GM12892 (cell line): ENCODE data around the gene ESR1.

ENCODE experiments used
- POLR2A ChIP-seq: IDR thresholded peaks from 2 replicates; pipeline ENCODE4 v1.6.1; 2011; ENCODE audit warnings: low read depth, low read length, control low read depth
- POLR2AphosphoS5 ChIP-seq: IDR thresholded peaks from 2 replicates; pipeline ENCODE4 v1.6.1; 2011; ENCODE audit warnings: low read depth, low read length, control low read depth
- TAF1 ChIP-seq: IDR thresholded peaks from 2 replicates; pipeline ENCODE4 v1.6.1; 2011; ENCODE audit warnings: low read depth, mild to moderate bottlenecking, control low read depth, low read length, borderline replicate concordance

- TF ChIP-seq POLR2A, result no peak
- TF ChIP-seq POLR2AphosphoS5, result no peak
- no peak for TF ChIP-seq TAF1
These were observed 320.1 kb downstream of the ESR1 start for GRCh38 chr6:152127432-152128165.
